GM12878 (cell line): ENCODE measurements around the gene KCNJ16. TPM values are rescaled to one million over a fixed set of nuclear protein-coding genes. Genes with fewer than 3 reads are reported as not detected.

ENCODE experiments used
- ATAC-seq: fragments of 200-7000 bp; cut with Tn5 transposase; 3 replicates; pipeline ENCODE4 v1.9.1; 2020; ENCODE audit warnings: mild to moderate bottlenecking, moderate library complexity
- Bru-seq: library from RNA; stranded (reverse); fragments of 400-500 nt; gene quantifications from one replicate; lab custom pipeline; 2021; lab: Mats Ljungman, UMichigan
- BruChase-seq, 2 experiments: library from RNA; stranded (reverse); fragments of 400-500 nt; gene quantifications; one replicate each; lab custom pipeline; 2021; lab: Mats Ljungman, UMichigan
- BruUV-seq: library from RNA; stranded (reverse); fragments of 400-500 nt; replicated peaks from 2 replicates; lab custom pipeline; 2021; lab: Mats Ljungman, UMichigan
- CTCF ChIA-PET: fragments of 300-600 bp; sonication (Branson Sonifier 250); formaldehyde crosslinking; extraction: SDS; loops from one replicate; lab custom pipeline; 2021; ENCODE audit warnings: inconsistent platforms; lab: Yijun Ruan, JAX
- POLR2A ChIA-PET: fragments of 350-600 bp; formaldehyde crosslinking; extraction: SDS; loops from one replicate; lab custom pipeline; 2021; ENCODE audit warnings: inconsistent platforms; lab: Charles Lee
- RAD21 ChIA-PET: fragments of 300-600 bp; sonication (Branson Sonifier 250); formaldehyde crosslinking; loops from one replicate; lab custom pipeline; 2023; ENCODE audit warnings: antibody characterized with exemption; ENCODE audit not compliant: unreplicated experiment; lab: Charles Lee
- SMC1A ChIA-PET: fragments of 300-600 bp; sonication (Branson Sonifier 250); formaldehyde crosslinking; loops from one replicate; lab custom pipeline; 2023; ENCODE audit not compliant: unreplicated experiment, uncharacterized antibody; lab: Charles Lee
- DNase-seq: peaks from one replicate; pipeline ENCODE4 v3.0.0-alpha.2; 2011; ENCODE audit warnings: low read depth, low spot score
- FAIRE-seq: peaks from 3 replicates; lab custom pipeline; 2011; peaks lifted over from hg19 to GRCh38; lab: Jason Lieb, UNC
- H2AFZ ChIP-seq: 2 replicates; pipeline ENCODE4 v1.6.0; 2011; ENCODE audit warnings: low read depth, low read length, control low read depth; ENCODE audit not compliant: control insufficient read depth
- H3K27ac ChIP-seq: 2 replicates; pipeline ENCODE4 v1.5.1; 2011; ENCODE audit warnings: control low read depth; ENCODE audit not compliant: control insufficient read depth, insufficient read depth
- H3K27me3 ChIP-seq, 2 experiments: replicated peaks in 1 of 2; 2 replicates each; pipeline versions ENCODE4 v1.6.0 to v1.6.1; 2011; ENCODE audit warnings: low read length in 1 of 2; ENCODE audit not compliant: control insufficient read depth in 2 of 2, insufficient read depth in 2 of 2
- H3K36me3 ChIP-seq, 2 experiments: 2 replicates each; pipeline ENCODE4 v1.5.1; 2011; ENCODE audit warnings: low read length in 1 of 2; ENCODE audit not compliant: control insufficient read depth in 2 of 2, insufficient read depth in 2 of 2
- H3K4me1 ChIP-seq: 2 replicates; pipeline ENCODE4 v1.6.1; 2011; ENCODE audit warnings: mild to moderate bottlenecking, low read length, moderate library complexity, mixed read lengths; ENCODE audit not compliant: control insufficient read depth, insufficient read depth
- H3K4me2 ChIP-seq: 2 replicates; pipeline ENCODE4 v1.6.0; 2011; ENCODE audit warnings: control low read depth; ENCODE audit not compliant: control insufficient read depth, insufficient read depth
- H3K4me3 ChIP-seq: fragments of 200-600 bp; sonication (generic); 2 replicates; pipeline ENCODE4 v1.5.1; 2016
- H3K79me2 ChIP-seq: 2 replicates; pipeline ENCODE4 v1.6.0; 2011; ENCODE audit warnings: low read length; ENCODE audit not compliant: control insufficient read depth, insufficient read depth
- H3K9ac ChIP-seq: 2 replicates; pipeline ENCODE4 v1.8.0; 2011; ENCODE audit warnings: low read length, control low read depth, mixed read lengths; ENCODE audit not compliant: control insufficient read depth, insufficient read depth
- H3K9me3 ChIP-seq: replicated peaks from 3 replicates; pipeline ENCODE4 v1.5.1; 2011; ENCODE audit warnings: mild to moderate bottlenecking, low read length; ENCODE audit not compliant: control insufficient read depth, insufficient read depth
- H4K20me1 ChIP-seq: 2 replicates; pipeline ENCODE4 v1.6.0; 2011; ENCODE audit not compliant: control insufficient read depth, insufficient read depth
- ASH2L ChIP-seq: fragments of 300-600, 200-600 bp; sonication (generic); IDR thresholded peaks from 2 replicates; pipeline ENCODE4 v1.6.1; 2017; ENCODE audit warnings: low read depth, mild to moderate bottlenecking, borderline replicate concordance
- HSF1 ChIP-seq: fragments of 150-350 bp; IDR thresholded peaks from 2 replicates; pipeline ENCODE4 v1.6.1; 2014; ENCODE audit warnings: mild to moderate bottlenecking, low read depth, low read length
- KAT2A ChIP-seq: conservative IDR thresholded peaks from 2 replicates; pipeline ENCODE4 v1.6.1; 2011; ENCODE audit warnings: low read depth, low read length; ENCODE audit not compliant: control insufficient read depth
- MEF2A ChIP-seq: IDR thresholded peaks from 2 replicates; pipeline ENCODE4 v1.6.1; 2011; ENCODE audit warnings: low read depth, mild to moderate bottlenecking, low read length, moderate library complexity; ENCODE audit not compliant: insufficient read depth
- NR2C2 ChIP-seq: IDR thresholded peaks from 2 replicates; pipeline ENCODE4 v1.6.1; 2011; ENCODE audit warnings: borderline replicate concordance, low read depth; ENCODE audit not compliant: control insufficient read depth, insufficient read length
- POLR2AphosphoS5 ChIP-seq: IDR thresholded peaks from 2 replicates; pipeline ENCODE4 v1.6.1; 2011; ENCODE audit warnings: mild to moderate bottlenecking, low read length, inconsistent platforms
- PRDM15 ChIP-seq: fragments of 450-650 bp; formaldehyde crosslinking; IDR thresholded peaks from 2 replicates; pipeline ENCODE4 v1.4.0; 2020; ENCODE audit warnings: mild to moderate bottlenecking, moderate library complexity
- RELB ChIP-seq: fragments of 450-650 bp; IDR thresholded peaks from 2 replicates; pipeline ENCODE4 v1.6.1; 2017; ENCODE audit warnings: low read depth, mild to moderate bottlenecking, moderate library complexity
- WGBS: methylation state at CpG from one replicate; pipeline ENCODE4 v1.1.6; 2016; ENCODE audit warnings: low lambda C conversion rate; ENCODE audit not compliant: insufficient replicate concordance, insufficient coverage; ENCODE audit errors: missing lambda C conversion rate; 5-methylcytosine and 5-hydroxymethylcytosine counted together
- in situ Hi-C: fragments of 300-500 bp; cut with MboI; formaldehyde crosslinking; loops from 9 replicates; pipeline ENCODE4 v1.14.3; 2018; ENCODE audit warnings: mixed read lengths
- intact Hi-C: fragments of 100-400 bp; cut with micrococcal nuclease; formaldehyde crosslinking; loops from one replicate; pipeline ENCODE4 v1.14.2; 2022; ENCODE audit not compliant: unreplicated experiment
- long read RNA-seq, 2 experiments: library from polyadenylated mRNA; unstranded; transcript quantifications; one replicate each; pipeline ENCODE4 v2.0.0, GENCODE V29; 2019 to 2020
- polyA minus RNA-seq, 3 experiments: library from RNA; depleted of rRNA, polyadenylated mRNA; stranded (reverse); fragments of >200 nt; gene quantifications; 2 replicates each; pipeline ENCODE4 v1.2.3, GENCODE V29; 2011
- polyA plus RNA-seq, 11 experiments: library from polyadenylated mRNA; depleted of rRNA in 4 of 11; unstranded in 6 of 11; stranded (reverse) in 5 of 11; fragments of >200 nt; fragmentation: Nextera tagmentation in 4 of 11; fragmentation: Illumina TruSeq in 1 of 11; extraction: Ambion mirVana in 4 of 11; extraction: Trizol in 1 of 11; gene quantifications; 1 replicate in 1 of 11; 2 replicates in 10 of 11; pipeline versions ENCODE4 v1.2.1 to v1.2.3, GENCODE V29; 2011 to 2016; ENCODE audit warnings: inconsistent platforms in 2 of 11, missing spikeins in 2 of 11, low read depth in 1 of 11
- total RNA-seq, 4 experiments: library from RNA; depleted of rRNA in 3 of 4; stranded (reverse); fragments of >200 nt in 3 of 4; fragmentation: Illumina TruSeq in 1 of 4; extraction: Trizol in 1 of 4; gene quantifications; 2 replicates each; pipeline versions ENCODE4 v1.2.1 to v1.2.3, GENCODE V29; 2013 to 2021

Gene KCNJ16
- not detected in 2 replicates for total RNA-seq (2013; cell fraction: nucleolus; rRNA removed)
- total RNA-seq (2014; rRNA removed) (not detected in 2 replicates), total RNA-seq (2014; rRNA removed; fragmentation: Illumina TruSeq; extraction: Trizol) (not detected in 2 replicates), total RNA-seq (2021) (not detected in 2 replicates), polyA plus RNA-seq (2011; rRNA removed) (not detected in 2 replicates), polyA plus RNA-seq (2014; fragmentation: Illumina TruSeq; extraction: Trizol) (not detected in 2 replicates), polyA plus RNA-seq (2014; fragmentation: Nextera tagmentation; extraction: Ambion mirVana) (under 1 TPM; 0.20 to 0.24 TPM), polyA plus RNA-seq (2014; rRNA removed) (not detected in 2 replicates), polyA plus RNA-seq (2016; fragmentation: Nextera tagmentation; extraction: Ambion mirVana) (under 1 TPM in 1 of 2 experiments, not detected in 1; 0.08 TPM), polyA minus RNA-seq (2011; rRNA and poly(A)+ RNA removed) (not detected in 2 replicates), Bru-seq, nascent RNA (percentile 1 among the genes with signal in this experiment), BruChase-seq, experiment 1, labeled RNA remaining after a 6-hour chase (percentile 2 among the genes with signal in this experiment), BruChase-seq, experiment 2, labeled RNA remaining after a 2-hour chase (not detected)
- polyA plus RNA-seq (2011; ENCODE audit: low read depth), result not detected
- polyA plus RNA-seq (2011; cell fraction: cytosol; rRNA removed), result not detected in 2 replicates
- polyA plus RNA-seq (2011; cell fraction: nucleus; rRNA removed), result not detected in 2 replicates
- not detected in 2 replicates for polyA plus RNA-seq (2012)
- polyA minus RNA-seq (2011; cell fraction: cytosol; rRNA and poly(A)+ RNA removed), result not detected in 2 replicates
- not detected in 2 replicates for polyA minus RNA-seq (2011; cell fraction: nucleus; rRNA and poly(A)+ RNA removed)
- long read RNA-seq, experiment 1, result 0 reads
- long read RNA-seq, experiment 2, result 0 reads

GRCh38 chr17:70074956-70075355 is at the start of gene KCNJ16:
KCNJ16 (plus strand) TSS chr17:70075225; CDS start chr17:70132088, 56,863 bp downstream.
- no peak for TF ChIP-seq ASH2L
- no peak for TF ChIP-seq PRDM15
- no peak for TF ChIP-seq KAT2A
- TF ChIP-seq NR2C2, result no peak
- TF ChIP-seq POLR2AphosphoS5, result no peak
- TF ChIP-seq RELB, result no peak
- no peak for TF ChIP-seq MEF2A
- TF ChIP-seq HSF1, result no peak
- Histone ChIP-seq H3K79me2 (no peaks in the 10 kb centered on the region), H3K4me2 (no peak within 1 kb of the TSS), H4K20me1 (no peaks in the 10 kb centered on the region), H3K27ac (no peak within 1 kb of the TSS), H3K36me3 (no peaks in the 10 kb centered on the region), H3K27me3 (no peaks in the 10 kb centered on the region), H3K4me3 (no peak within 1 kb of the TSS), H3K4me1 (no peaks in the 10 kb centered on the region), H3K9me3 (no peaks in the 10 kb centered on the region), H2AFZ (no peak within 1 kb of the TSS), H3K9ac (no peak within 1 kb of the TSS)
- DNase-seq, result no peak
- ChIA-PET SMC1A (interaction anchor here (1.5 kb wide), 1 partner anchor 9 kb away, joined by 4 read pairs; no protein-coding TSS in a partner anchor), CTCF (interaction anchor here (0.9 kb wide), 1 partner anchor 8 kb away, joined by 3 read pairs; no protein-coding TSS in a partner anchor), RAD21 (no interaction called here), POLR2A (no interaction called here)
- intact Hi-C loops (no loop called here), in situ Hi-C loops (no loop called here)
- no TSS peak for BruUV-seq
- no peak for ATAC-seq
- no peak for FAIRE-seq
- 8% methylated on average over 4 of the region's 4 CpGs for WGBS
